Suprapubic skin (tissue), 3 donors: ENCODE data around the gene WHRN.

Experiments
- CTCF ChIP-seq, 2 donors: fragments of 200-600 bp in 1 of 2; fragments of 450-650 bp in 1 of 2; sonication (generic) in 1 of 2; IDR thresholded peaks; one replicate each; pipeline ENCODE4 v1.5.1; 2016 to 2019; ENCODE audit warnings: antibody characterized with exemption in 2 of 2, mild to moderate bottlenecking in 1 of 2, moderate library complexity in 1 of 2
- POLR2A ChIP-seq, 2 donors: fragments of 450-650 bp; IDR thresholded peaks; one replicate each; pipeline ENCODE4 v1.6.1; 2017; ENCODE audit warnings: antibody characterized with exemption in 2 of 2, mild to moderate bottlenecking in 2 of 2, moderate library complexity in 2 of 2

- no peak for TF ChIP-seq POLR2A (IDR thresholded peaks at IDR 0.05)
- TF ChIP-seq CTCF (IDR thresholded peaks at IDR 0.05), result no peak
These were observed 85.5 kb downstream of the WHRN start for GRCh38 chr9:114419796-114420195.
